GM18951 (cell line): ENCODE results near the gene FAM43B.

ENCODE experiments used
- POLR2A ChIP-seq: IDR thresholded peaks from 4 replicates; pipeline ENCODE4 v1.6.1; 2011; ENCODE audit warnings: mild to moderate bottlenecking; ENCODE audit not compliant: insufficient read length, insufficient read depth; ENCODE audit errors: extremely low read depth
- in situ Hi-C: fragments of 300-500 bp; cut with MboI; formaldehyde crosslinking; loops from one replicate; pipeline ENCODE4 v1.12.0; 2022; ENCODE audit warnings: low sequenced_read_pairs, mixed read lengths, inconsistent platforms; ENCODE audit not compliant: unreplicated experiment

The FAM43B gene

DNA sequence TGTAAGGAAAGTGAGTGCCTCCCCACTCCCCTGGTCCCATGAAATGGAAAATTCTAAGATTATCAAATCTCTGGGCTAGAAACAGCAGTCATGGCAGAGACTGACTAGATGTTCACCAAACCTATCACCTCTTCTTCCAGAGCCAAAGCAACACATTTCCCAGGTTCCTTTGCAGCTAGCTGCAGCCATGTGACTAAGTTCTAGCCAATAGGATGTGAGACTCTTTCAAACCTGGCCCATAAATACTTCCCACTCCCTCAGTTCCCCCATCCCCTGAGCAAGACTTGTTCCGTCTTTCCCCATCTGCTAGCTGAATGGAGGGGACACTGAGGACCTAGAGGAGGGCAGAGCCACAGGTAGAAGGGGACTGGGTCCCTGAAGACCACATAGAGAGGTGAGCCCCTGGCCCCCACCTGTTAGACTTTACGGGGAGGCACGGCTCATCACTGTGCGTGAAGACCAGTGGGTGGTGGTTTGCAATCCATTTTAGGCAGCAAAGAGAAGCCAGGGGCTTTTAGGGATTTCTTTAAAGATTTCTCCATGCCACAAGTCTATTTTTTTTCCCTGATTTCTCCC is 17.2 kb downstream of the FAM43B start:
- no peak for TF ChIP-seq POLR2A
- in situ Hi-C loops = no loop called here

DNA sequence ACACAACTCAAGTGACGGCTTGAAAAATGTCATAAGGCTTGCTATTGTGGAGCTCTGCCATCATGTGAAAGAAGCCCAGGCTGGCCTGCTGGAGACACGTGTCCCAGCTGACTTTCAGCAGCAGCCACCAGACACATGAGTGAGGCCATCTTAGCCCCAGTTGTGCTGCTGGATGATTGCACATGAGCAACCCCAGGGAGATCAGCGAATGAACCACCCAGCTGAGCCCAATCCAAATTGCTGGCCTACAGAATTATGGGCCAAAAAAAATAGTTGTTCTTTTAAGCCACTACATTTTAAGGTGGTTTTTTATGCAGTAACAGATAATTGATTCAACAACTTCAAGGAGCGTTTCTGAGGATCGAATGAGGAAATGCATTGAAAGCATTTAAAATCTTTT is 19.1 kb downstream of the FAM43B start:
- in situ Hi-C loops = no loop called here
- TF ChIP-seq POLR2A = no peak

DNA sequence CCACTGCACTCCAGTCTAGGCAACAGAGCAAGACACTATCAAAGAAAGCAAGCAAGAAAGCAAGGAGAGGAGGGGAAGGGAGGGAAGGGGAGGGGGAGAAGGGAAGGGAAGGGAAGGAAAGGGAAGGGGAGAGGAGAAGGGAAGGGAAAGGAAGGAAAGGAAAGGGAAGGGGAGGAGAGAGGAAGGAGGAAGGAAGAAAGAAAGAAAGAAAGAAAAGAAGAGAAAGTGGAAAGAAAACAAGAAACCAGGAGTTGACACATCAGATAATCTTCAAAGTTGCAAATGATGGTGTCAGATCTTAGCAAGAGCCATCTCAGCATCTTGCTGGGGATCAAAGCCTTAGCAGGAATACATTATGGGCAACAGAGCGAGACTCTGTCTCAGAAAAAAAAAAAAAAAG is 21.6 kb downstream of the FAM43B start:
- in situ Hi-C loops = no loop called here
- no peak for TF ChIP-seq POLR2A

DNA sequence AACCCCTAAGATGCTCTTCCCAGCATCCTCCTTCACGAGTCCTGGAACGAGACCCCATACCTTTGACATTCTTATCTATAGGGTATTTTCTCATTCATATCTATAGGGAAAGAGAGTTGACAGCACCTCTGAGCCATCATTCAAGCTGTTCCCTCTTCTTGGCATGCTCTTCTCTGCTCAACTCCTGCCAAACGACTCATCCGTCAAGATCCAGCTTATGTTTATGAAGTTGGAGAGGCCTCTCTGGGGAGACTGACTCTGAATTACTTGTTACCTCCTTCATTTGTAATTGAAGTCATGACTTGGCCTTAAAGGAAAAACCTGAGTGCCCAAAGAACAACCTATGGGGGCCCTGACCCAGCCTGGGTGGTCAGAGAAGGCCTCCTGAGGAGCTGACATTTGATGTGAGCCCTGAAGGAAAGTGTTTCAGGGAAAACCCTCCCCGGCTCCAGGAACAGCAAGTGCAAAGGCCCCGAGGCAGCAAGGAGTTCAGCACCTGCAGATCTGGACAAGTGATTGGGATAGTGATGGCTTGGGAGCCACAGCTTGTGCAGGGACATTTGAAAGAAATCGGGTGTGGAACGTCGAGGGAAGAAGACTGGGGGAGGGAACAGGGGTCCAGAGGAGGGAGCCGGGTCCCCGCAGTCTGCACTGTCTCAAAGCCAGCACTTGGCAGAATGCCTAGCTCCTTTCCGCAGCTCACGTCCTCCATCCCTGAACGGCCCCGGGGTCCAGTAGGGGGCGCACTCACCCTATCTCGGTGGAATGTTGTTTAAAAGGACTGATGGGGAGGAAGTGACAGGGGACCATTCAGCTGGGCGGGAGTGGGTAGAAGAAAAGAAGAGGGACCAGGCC is 22.5 kb downstream of the FAM43B start:
- in situ Hi-C loops = no loop called here

DNA sequence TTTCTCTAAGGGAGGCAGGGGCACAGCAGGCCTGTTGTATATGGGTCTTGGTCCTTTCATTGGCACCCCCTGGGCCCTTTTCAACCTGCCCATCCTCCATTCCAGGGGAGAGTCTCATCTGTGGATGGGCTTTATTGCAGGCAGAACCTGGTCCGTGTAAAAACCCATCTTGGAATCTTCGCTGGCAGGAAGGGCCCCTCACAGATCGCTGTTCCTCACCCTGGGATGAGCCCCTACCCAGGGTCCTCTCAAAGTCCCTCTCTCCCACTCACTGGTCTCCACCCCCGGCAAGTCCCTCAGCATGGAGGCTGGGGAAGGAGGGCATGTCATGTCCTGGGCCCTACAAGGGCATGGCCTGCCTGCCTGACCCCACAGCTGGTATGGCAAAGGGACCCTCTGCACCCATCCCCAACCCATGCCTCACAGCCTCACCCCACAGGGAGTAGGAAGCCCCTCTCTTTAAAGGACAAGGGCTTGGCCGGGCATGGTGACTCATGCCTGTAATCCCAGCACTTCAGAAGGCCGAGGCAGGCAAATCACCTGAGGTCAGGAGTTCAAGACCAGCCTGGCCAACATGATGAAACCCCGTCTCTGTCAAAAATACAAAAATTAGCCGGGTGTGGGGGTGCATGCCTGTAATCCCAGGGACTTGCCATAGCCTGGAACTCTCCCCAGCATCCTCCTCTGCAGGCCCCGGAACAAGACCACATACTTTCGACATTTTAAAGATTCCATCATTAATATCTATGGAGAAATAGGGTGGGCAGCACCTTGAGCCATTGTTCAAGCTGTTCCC is 23.4 kb downstream of the FAM43B start:
- no peak for TF ChIP-seq POLR2A
- in situ Hi-C loops = no loop called here

More for the DNA sequence above, 22.5 kb downstream of the FAM43B start:
- TF ChIP-seq POLR2A = no peak

DNA sequence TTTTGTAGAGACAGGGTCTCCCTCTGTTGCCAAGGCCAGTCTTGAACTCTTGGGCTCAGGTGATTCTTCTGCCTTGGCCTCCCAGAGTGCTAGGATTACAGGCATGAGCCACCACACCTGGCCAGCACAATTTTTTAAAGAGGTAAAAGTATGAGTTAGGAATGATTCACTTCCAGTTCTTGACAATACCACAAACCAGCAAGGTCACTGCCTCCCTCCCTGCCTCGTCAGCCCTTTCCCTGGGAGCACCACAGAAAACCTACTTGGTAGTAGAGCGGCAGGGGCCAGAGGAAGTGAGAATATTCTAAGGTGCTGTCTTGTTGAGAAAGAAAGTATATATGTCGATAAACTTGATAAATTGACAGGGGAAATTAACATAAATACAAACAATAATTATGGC is 25.7 kb downstream of the FAM43B start:
- in situ Hi-C loops = no loop called here
- no peak for TF ChIP-seq POLR2A

DNA sequence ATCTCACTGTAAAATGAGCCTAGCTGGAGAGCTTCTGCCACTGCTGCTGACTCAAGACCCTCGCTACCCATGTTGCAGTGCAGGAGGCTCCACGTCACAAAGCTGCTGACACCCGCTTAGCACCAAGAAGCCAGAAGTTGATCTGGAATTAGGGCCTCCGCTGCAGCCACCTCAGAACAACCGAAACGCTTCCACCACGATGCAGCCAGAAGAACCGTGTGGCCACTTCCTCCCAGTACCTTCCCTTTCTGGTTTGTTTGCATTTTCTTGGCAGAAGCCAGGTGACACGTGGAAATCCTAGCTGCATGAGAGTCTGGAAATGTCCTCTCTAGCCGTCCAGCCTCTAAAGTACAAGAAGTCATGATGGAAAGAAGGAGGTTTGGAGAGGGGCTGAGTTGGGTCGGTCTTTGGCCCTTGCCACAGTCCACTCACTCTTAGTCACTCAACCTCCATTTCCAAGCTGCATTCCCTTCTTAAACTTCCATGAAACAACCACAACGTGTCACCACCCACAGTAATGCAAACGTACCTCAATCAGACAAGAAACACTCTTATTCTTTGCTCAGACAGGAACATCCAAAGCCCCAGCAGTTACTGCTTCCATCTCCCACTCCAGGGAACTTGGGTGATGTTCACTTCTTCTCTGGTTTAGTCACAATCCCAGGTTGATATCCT is 26.5 kb downstream of the FAM43B start:
- TF ChIP-seq POLR2A = no peak
- in situ Hi-C loops = no loop called here

DNA sequence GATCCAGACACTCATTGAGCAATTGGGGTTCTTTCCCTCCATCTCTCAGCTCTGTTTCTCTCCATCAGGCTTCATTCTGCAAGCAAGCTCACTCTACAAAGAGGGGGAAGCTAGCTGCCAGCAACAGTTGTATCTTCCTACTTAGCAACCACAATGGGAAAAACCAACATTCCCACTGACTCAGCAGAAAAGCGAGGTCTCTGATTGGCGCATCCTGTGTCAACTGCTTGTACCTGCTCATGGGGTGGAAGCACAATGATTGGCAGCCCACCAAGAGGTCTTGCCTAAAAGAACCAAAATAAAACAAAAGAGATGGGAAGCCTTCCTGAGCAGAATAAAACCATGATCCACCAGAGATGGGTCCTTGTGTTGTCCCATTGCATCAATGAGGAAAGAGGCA is 32.5 kb downstream of the FAM43B start:
- TF ChIP-seq POLR2A = no peak
- in situ Hi-C loops = no loop called here

DNA sequence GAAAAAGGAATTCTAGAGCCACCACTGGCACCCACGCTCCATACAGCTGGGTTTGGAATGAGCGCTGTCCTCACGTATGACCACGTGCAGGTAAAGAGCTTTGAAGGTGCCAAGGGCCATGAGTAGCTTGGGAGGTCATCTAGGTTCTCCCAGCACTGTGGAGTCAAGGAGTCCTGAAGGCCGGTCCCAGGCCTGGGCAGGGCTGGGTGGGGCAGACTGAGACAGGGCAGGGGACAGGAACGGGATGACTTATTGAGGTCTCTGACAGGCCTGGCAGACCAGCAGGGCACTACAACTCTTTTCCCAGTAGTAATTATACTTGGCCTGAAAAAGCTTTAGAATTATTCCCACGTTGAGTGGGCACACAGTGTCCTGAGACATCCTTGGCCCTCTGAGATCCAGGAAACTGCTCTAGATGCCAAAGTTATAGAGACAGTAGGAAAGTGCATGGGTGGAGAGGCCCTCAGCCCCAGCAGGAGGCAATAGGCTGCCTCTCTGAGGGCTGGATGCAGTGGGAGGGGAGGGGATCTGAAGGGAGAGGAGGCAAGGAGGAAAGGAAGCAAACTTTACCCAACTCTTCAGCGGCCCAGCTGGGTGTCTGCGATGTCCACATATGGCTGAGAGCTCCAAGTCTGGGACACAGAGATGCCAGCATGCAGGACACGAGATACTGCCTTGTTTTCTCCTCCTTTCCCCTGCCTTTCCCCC is 34.7 kb downstream of the FAM43B start:
- in situ Hi-C loops = no loop called here
- no peak for TF ChIP-seq POLR2A

DNA sequence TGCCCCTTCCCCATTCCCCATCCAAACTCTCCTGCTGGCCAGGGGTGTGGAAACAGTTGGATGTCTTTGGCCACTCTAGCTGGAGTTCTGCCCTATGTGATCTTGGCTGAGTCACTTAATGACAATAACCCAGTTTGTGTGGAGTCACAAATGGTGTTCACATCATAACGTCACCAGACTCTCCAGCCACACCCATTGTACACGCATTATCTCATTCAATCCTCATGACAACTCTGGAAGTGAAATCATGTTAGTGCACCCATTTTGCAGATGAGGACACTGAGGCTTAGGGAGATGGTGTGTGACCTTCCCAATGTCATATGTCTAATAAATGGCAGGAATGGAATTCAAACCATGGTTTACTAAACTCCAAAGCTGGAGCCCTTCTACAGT is 35.3 kb downstream of the FAM43B start:
- TF ChIP-seq POLR2A = no peak
- in situ Hi-C loops = no loop called here

DNA sequence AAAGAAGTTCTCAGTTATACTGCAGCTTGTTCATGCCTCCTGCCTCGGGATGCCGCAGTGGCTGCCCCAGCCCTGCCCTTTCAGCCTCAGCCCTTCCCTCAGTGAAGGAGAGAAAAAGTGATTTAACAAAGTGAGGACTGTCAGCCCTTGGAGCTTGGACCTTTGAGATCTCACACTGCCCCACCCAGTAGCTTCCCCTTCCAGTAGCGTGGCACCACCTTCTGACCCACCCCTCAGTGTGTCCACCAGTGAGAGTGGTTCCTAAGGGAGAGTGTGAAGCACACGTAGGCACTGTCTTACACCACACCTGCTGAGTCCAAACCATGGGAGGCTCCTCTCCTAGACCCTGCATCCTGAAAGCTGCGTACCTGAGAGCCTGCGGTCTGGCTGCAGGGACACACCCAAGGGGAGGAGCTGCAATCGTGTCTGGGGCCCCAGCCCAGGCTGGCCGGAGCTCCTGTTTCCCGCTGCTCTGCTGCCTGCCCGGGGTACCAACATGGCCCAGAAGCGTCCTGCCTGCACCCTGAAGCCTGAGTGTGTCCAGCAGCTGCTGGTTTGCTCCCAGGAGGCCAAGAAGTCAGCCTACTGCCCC is 36.4 kb downstream of the FAM43B start, which contains the start of gene CDA:
TSS of gene CDA (plus strand) at position 464 of the 592 bp plus-strand sequence. CDS start at position 497, 33 bp downstream.
- in situ Hi-C loops = no loop called here
- no peak for TF ChIP-seq POLR2A
